ENCODE data around the gene TUT4. TPM values are rescaled to one million over a fixed set of nuclear protein-coding genes. Genes with fewer than 3 reads are reported as not detected.
"Not testable (repeated sequence)": the region's sequence is repeated elsewhere in the genome, so short reads cannot be mapped to it uniquely, and the experiment has no call there.

The TUT4 gene
- total RNA-seq, 2 donors from 2014 or later, result 20.0 to 27.4 TPM

DNA sequence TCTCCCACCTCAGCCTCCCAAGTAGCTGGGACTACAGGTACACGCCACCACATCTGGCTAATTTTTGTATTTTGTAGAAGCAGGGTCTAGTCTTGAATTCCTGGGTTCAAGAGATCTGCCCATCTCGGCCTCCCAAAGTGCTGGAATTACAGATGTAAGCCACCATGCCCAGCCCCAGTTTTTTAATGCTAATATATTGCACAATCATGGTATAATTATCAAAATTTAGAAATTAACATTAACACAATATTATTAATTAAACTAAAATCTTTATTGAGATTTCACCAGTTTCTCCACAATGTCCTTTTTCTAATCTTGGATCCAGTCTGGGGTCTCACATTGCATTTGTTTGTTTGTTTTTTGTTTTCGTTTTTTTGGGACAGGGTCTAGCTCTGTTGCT, 27.4 kb upstream of the TUT4 start:
- no peak for DNase-seq
- no peaks in the 10 kb centered on the region for H3K4me1 ChIP-seq
- no peaks in the 10 kb centered on the region for H3K27me3 ChIP-seq
- no peak overlapping the region for H3K27ac ChIP-seq
- H3K4me3 ChIP-seq, result no peak overlapping the region
- no peaks in the 10 kb centered on the region for H3K9me3 ChIP-seq
- no peaks in the 10 kb centered on the region for H3K36me3 ChIP-seq
- no peak overlapping the region for H3K9ac ChIP-seq (ENCODE audit: low read depth in 2 of 2, low read length in 2 of 2)
- TF ChIP-seq, protein P1, sequence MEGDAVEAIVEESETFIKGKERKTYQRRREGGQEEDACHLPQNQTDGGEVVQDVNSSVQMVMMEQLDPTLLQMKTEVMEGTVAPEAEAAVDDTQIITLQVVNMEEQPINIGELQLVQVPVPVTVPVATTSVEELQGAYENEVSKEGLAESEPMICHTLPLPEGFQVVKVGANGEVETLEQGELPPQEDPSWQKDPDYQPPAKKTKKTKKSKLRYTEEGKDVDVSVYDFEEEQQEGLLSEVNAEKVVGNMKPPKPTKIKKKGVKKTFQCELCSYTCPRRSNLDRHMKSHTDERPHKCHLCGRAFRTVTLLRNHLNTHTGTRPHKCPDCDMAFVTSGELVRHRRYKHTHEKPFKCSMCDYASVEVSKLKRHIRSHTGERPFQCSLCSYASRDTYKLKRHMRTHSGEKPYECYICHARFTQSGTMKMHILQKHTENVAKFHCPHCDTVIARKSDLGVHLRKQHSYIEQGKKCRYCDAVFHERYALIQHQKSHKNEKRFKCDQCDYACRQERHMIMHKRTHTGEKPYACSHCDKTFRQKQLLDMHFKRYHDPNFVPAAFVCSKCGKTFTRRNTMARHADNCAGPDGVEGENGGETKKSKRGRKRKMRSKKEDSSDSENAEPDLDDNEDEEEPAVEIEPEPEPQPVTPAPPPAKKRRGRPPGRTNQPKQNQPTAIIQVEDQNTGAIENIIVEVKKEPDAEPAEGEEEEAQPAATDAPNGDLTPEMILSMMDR (IDR thresholded peaks at IDR 0.05), result no peak
- intact Hi-C loops (cut with DNase I), result no loop called here

- no peak overlapping the region for H3K9ac ChIP-seq (ENCODE audit: low read depth in 2 of 2, low read length in 2 of 2)
- no peak for DNase-seq
- H3K36me3 ChIP-seq, result no peaks in the 10 kb centered on the region
- no peaks in the 10 kb centered on the region for H3K9me3 ChIP-seq
- H3K4me1 ChIP-seq, result no peaks in the 10 kb centered on the region
- intact Hi-C loops (cut with DNase I), result no loop called here
- no peak overlapping the region for H3K4me3 ChIP-seq
- no peaks in the 10 kb centered on the region for H3K27me3 ChIP-seq
- H3K27ac ChIP-seq, result no peak overlapping the region
- TF ChIP-seq, protein P1 (IDR thresholded peaks at IDR 0.05), result no peak
Observed at GRCh38 chr1:52579415-52579814, 26.5 kb upstream of the TUT4 start.

- H3K4me3 ChIP-seq; H3K9ac ChIP-seq (ENCODE audit: low read depth in 2 of 2, low read length in 2 of 2); intact Hi-C loops (cut with DNase I); DNase-seq; H3K36me3 ChIP-seq; H3K9me3 ChIP-seq; H3K27ac ChIP-seq; H3K4me1 ChIP-seq; H3K27me3 ChIP-seq: not testable (repeated sequence)
Observed at GRCh38 chr1:52578066-52578465, 25.2 kb upstream of the TUT4 start.

DNA sequence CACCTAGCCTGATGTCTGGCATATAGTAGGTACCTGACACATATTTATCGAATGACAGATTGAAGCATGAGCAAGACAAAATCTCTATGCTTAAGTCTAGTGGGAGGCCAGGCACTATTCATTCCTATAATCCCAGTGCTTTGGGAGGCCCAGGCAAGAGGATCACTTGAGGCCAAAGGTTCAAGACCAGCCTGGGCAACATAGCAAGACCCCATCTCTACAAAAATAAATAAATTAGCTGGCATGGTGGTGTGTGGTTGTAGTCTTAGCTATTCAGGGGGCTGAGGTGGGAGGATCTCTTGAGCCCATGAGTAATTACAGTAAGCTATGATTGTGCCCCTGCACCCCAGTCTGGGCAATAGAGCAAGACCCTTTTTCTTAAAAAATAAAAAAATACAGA, 23.2 kb upstream of the TUT4 start:
- Histone ChIP-seq H3K9me3 (no peaks in the 10 kb centered on the region), H3K27ac (no peak overlapping the region), H3K4me1 (no peaks in the 10 kb centered on the region), H3K27me3 (no peaks in the 10 kb centered on the region), H3K36me3 (no peaks in the 10 kb centered on the region), H3K4me3 (no peak overlapping the region), H3K9ac (ENCODE audit: low read depth in 2 of 2, low read length in 2 of 2) (no peak overlapping the region)
- TF ChIP-seq, protein P1 (IDR thresholded peaks at IDR 0.05), result no peak
- intact Hi-C loops (cut with DNase I), result no loop called here
- no peak for DNase-seq

- no peak overlapping the region for H3K27ac ChIP-seq
- TF ChIP-seq, protein P1 (IDR thresholded peaks at IDR 0.05), result no peak
- no peak overlapping the region for H3K4me3 ChIP-seq
- no peak overlapping the region for H3K9ac ChIP-seq (ENCODE audit: low read depth in 2 of 2, low read length in 2 of 2)
- H3K4me1 ChIP-seq, result no peaks in the 10 kb centered on the region
- DNase-seq, result no peak
- intact Hi-C loops (cut with DNase I), result no loop called here
- H3K9me3 ChIP-seq, result no peaks in the 10 kb centered on the region
- no peaks in the 10 kb centered on the region for H3K27me3 ChIP-seq
- H3K36me3 ChIP-seq, result no peaks in the 10 kb centered on the region
Observed at GRCh38 chr1:52574594-52574993, 21.7 kb upstream of the TUT4 start.

DNA sequence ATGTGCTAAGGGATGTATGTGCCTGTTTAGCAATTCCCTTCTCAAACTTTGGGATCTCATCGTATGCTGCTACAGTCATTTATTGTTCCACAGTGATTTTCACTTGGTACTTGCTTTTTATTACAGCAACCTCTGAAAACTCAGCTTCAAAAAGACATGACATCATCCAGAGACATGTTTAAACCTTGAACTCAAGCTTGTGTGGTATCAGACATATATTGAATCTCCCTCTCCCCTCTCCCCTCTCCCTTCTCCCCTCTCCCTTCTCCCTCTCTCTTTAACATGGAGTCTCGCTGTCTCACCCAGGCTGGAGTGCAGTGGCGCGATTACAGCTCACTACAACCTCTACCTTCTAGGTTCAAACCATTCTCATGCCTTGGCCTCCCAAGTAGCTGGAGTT, 19.5 kb upstream of the TUT4 start:
- Histone ChIP-seq H3K27me3 (no peaks in the 10 kb centered on the region), H3K4me3 (no peak overlapping the region), H3K9me3 (no peaks in the 10 kb centered on the region), H3K36me3 (no peaks in the 10 kb centered on the region), H3K9ac (ENCODE audit: low read depth in 2 of 2, low read length in 2 of 2) (no peak overlapping the region), H3K4me1 (no peaks in the 10 kb centered on the region), H3K27ac (no peak overlapping the region)
- DNase-seq, result no peak
- intact Hi-C loops (cut with DNase I), result no loop called here
- TF ChIP-seq, protein P1 (IDR thresholded peaks at IDR 0.05), result no peak

All from colonic mucosa (tissue), 4 donors.